Stimulated activated CD8-positive, alpha-beta memory T cell treated with anti-CD3 and anti-CD28 coated beads, Interleukin-15, amount 100 ng/mL, for 48 hours (primary cell): Measurements from ENCODE around the gene TLE2.

Experiments
- DNase-seq, 2 donors: peaks; one replicate each; pipeline ENCODE4 v3.0.0-alpha.2; 2020; ENCODE audit warnings: low read depth in 2 of 2

Gene TLE2

DNA sequence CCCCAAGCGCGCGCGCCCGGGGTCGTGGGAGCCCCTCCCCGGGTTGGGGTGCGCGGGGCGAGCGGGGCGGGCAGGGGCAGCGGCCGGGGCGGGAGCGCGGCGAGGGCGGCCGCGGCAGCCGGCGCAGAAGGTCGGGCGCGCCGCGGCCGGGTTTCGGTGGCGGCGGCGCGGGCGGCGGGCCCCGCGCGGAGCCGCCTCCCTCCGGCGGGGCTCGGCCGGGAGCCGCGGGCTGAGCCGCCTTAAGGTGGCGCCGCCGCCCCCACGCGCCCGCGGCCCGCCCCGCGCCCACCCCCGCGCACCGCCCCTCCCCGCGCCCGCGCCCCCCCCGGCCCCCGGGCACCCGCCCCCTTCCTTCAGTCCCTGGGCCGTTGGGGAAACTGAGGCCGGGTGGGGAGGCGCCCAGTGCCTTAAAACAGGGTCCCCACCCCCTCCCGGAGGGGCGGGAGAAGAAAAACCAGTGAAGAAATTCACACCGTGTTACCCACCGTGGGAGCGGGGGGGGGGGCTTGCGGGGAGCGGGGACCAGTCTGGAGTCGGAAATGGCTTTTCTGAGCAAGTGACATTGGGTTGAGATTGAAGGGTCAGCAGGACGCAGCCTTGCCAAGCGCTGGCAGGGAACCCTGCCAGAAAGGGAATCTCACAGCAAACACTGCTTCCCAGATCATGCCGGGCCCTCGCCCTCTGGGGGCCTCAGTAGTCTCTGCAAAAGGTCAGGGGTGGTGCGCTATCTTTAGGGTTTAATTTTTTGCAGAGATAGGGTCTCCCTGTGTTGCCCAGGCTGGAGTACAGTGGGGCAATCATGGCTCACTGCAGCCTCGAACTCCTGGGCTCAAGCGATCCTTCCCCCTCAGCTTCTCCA is at the start of gene TLE2:
Gene TLE2, minus strand, starts transcription at position 216 of the 859 bp plus-strand sequence. CDS start 376 bp downstream, outside the sequence.
- no peak for DNase-seq

DNA sequence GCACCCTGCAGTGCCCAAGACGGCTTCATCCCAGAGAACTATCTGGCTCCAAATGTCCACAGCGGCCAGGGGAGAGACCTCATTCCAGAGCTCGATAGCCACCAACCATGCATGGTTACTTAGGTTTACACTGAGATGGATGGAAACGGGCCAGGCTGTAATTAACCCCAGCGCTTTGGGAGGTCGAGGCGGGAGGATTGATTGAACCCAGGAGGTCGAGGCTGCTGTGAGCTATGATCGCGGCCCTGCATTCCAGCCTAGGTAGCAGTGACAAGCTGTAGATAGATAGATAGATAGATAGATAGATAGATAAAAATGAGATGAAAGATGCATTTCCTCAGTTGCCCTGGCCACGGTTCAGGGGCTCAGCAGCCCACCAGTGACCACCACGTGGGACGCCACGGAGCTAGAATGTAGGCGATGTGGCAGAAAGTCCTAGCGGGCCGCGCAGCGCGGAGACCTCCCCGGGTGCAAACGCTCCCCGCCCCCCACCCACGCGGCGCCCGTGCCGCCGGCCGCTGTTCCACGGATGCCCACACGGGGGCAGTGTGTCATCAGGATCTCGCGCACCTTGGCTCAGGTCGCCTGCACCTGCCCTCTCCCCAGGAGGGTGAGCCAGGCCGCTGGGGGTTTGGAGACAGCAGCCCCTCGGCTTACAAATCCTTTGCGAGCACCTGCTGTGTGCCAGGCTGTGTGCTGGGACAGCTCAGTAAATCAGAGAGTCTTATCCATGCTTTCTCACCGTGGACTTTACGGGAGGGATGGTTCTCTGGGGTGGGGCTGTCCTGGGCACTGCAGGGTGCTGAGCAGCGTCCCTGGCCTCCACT is 46.7 kb upstream of the TLE2 start:
- DNase-seq: peak; percentile 44 to 55

DNA sequence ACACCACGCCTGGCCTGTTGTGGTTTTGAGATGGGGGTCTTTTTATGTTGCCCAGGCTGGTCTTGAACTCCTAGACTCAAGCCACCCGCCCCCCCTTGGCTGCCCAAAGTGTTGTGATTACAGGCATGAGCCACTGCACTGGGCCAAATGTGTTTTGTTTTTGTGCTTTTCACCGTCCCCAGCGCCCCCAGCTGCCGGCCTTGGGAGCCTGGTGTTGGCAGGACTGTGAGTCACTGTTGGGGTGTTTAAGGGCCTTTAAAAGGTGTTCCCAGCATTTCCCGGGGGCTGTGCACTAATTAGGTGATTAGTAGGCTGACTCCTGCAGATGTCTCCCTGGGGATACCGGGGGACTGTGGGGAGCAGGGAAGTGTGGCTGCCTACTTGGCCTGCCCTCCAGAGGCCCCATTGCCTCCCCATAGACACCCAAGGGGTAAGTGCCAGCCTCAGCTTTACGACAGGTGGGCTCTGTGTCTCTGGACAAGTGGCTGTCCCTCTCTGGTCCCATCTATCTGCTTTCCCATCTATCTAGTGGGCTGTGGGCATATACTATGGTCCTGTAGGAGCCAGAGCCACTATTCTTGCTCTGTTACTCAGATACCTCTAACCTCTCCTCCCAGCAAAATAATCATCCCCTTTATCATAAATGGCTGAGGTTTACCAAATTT is 45.0 kb upstream of the TLE2 start:
- no peak for DNase-seq

DNA sequence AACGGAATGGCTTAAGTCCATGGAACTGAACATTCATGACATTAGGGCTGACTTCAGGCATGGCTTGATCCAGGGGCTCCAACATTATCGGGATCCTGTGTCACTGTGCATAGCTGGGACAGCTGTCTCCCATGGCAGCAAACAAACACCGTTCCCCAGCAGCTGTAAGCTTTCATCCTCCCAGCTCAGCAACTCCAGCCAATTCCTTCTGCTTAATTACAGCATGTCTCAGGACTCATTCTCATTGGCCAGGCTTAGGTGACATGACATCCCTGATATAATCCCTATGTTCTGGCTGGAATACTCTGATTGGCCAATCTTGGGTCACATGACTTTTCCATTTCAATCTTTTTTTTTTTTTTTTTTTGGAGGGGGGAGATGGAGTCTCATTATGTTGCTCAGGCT is 44.1 kb upstream of the TLE2 start:
- DNase-seq: no peak

DNA sequence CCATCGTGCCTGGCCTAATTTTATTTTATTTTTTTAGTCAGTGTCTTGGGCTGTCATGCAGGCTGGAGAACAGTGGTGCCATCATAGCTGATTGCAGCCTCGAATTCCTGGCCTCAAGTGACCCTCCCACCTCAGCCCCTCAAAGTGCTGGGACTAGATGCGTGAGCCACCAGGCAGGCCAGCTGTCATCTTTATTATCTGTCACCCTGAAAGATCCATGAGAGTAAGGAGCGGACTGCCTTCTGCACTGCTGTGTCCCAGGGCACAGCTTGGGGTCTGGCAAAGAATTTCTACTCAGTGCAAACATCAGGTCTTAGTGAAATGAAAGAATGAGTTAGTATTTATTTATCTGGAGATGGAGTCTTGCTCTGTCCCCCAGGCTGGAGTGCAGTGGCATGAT is 42.7 kb upstream of the TLE2 start:
- DNase-seq: no peak

DNA sequence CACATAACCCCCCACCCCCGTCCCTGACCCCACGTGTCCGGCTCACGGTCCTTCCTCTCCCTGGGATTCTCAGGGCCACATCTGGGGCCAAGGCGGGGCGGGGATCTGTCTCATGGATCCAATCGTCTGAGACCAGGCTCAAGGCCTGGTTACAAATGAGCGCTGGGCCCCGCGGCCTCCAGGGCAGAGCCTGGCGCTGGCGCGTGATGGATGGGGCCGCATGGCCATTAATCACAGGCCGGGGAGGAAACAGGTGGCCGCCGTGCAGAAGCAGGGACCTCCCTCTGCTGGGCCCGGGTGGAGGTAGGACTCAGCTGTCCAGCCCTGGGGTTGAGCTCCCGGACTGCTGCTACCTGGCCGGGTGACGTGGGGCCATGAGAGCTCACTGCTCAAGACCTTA is 39.0 kb upstream of the TLE2 start:
- DNase-seq: no peak

DNA sequence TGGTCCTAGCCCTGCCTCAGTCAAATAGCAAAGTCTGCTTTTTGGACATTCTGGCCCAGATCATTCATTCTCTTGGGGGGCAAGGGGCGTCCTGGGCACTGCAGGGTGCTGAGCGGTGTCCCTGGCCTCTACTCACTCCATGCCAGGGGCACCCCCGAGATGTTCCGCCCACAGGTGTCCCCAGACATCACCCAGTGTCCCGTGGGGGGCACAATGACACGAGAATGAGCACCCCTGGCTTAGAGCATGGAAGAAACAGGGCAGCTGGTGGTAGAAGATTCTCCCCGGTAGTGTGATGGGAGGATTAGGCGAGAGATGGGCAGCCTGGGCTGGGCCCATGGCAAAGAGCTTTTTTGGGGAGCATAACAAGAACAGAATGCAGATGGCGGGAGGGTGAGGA is 38.5 kb upstream of the TLE2 start:
- DNase-seq: no peak

DNA sequence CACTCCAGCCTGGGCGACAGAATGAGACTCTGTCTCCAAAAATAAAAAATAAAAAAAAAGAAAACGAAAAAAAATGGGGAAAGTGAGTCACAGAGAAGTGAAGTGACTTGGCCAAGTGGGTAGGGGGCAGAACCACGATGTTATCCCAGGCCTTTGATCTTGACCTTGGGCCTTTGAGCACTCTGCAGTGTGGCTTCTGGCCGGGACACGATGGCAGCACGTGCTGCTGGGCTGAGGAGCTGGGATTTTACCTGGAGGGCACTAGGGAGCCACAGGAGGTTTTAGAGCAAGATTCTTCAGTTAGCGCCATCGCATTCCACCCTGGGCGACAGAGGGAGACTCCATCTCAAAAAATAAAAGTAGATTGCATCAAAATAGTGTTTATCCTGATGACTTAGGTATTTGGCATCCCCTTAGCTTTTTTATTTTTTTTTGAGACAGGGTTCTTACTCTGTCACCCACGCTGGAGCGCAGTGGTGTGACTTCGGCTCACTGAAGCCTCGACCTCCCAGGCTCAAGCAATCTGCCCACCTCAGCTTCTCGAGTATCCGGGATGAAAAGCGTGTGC is 37.5 kb upstream of the TLE2 start:
- no peak for DNase-seq

DNA sequence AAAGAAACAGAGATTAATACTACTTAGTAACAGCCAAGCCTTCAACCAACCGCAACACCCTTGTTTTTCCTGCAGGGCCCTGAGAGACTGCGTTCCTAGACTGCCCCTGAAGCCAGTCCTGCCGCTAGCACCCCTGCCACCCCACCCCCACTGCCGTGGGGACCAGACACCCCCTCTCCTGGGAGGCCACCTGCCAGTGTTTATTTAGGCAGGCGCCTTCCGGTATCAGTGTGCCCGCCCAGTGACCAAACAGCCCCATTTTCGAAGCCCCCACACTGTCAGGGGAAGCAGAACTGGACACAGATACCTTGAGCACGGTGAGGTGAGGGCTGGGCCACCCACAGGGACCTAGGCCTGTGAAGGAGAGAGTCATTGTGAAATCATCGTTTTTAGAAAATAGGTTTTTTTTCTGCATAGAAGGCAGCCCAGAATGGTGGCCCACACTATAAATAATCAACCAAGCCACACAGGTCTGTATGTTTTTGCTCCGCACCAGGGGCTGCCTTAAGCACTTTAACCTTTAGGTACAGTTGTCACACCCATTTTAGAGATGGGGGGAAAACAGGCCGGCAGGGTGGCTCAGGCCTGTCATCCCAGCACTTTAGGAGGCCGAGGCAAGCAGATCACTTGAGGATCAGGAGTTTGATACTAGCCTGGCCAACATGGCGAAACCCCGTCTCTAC is 36.7 kb upstream of the TLE2 start:
- DNase-seq: no peak

DNA sequence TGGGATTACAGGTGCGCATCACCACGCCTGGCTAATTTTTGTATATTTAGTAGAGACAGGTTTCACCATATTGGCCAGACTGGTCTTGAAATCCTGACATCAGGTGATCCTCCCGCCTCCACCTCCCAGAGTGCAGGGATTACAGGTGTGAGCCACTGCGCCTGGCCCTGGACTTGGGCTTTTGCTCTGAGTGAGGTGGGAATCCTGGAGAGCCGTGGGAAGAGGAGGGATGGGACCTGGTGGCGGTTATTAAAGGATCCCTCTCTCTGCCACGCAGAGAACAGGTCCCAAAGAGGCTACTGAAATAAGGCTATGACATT is 34.9 kb upstream of the TLE2 start:
- DNase-seq: no peak

DNA sequence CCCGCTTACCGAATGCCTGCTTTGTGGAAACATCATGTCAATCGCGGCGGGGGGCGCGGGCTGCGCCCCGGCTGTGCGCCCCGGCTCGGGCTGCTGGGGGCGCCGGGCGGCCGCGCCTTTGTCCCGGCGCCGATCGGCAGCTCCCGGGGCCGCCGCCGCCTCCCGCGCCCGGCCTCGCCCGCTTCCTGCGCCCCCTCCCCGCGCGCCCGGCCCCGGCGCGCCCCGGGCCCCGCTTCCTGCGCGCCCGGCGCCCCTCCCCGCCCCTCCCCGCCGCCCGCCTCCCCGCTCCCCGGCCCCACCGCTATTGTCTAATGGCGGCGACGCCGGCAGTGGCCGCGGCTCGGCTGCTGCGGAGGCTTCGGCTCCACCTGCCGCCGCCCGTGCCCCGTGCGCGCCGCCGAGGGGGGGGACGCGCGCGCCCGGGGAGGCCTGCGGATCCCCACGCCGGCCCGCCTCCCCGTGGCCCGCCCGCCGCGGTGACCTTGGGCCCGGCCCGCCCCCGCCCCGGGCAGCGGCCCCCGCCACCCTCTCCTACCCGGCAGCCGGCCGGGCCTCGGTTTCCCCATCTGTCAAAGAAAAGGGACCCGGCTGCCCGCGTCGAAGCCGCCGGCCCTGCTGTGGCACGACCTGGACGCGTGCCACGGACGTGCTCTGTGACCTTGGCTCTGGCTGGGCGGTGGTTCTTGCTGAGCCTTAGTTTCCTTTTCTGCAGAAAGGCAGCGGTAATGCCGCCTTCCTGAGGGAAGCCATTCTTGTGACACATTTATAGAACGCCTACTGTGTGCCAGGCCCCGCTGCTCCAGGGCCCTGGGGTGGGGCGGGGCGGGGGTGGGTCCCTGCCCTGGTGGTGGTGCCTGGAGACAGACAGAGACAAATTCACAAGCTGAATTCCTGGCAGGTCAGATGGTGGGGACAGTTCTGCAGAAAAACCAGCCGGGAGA is 33.4 kb upstream of the TLE2 start, which contains the start of gene TLE5:
Gene TLE5, minus strand, starts transcription at position 331 of the 941 bp plus-strand sequence. Its CDS starts 295 bp downstream, at position 36.
- peak; percentile 56 to 57 for DNase-seq

DNA sequence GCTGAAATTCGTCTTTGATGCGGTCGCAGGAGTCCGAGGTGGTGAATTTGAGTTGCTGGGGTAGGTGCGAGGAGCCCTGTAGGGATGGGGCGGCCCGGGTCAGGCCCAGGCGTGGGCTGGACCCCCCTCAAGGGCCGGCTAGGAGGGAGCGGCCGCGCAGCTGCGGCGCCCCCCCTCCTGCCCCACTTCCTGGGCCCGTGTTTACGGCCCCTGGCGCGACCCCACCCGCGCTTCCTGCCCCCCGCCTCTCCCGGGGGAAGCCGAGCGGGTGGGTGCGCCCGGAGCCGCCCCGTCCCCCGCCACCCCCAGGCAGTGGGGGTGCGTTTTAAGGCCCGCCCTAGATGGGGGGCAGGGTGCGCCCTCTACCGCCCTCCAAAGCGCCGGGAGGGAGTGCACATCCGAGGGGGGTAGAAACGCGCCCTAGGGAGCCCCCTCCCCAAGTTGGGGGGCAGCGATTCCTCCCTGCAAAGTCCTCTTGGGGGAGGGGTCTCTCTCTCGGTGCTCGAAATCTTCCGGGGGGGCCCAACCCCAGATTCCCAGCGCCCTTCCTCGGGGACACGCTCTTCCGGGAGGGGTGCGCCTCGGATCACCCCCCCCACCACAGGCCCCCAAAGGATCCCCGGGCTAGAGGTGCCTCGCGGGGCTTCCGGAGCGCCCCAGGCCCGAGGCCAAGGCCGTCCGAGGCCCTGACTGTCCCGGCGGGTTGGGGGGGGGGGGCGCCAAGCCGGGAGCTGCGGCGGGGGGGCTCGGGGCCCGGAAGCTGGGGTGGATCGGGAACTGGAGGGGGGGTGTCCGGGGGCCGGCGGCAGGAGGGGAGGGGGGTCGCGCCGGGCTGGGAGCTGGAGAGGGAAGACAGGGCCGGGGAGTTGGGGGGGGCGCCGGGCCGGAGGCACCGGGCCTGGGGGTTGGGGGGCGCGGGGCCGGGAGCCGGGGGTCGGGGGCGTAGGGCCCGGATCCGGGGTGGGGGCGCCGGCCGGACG is 32.4 kb upstream of the TLE2 start:
- DNase-seq: peak; percentile 36 to 38

DNA sequence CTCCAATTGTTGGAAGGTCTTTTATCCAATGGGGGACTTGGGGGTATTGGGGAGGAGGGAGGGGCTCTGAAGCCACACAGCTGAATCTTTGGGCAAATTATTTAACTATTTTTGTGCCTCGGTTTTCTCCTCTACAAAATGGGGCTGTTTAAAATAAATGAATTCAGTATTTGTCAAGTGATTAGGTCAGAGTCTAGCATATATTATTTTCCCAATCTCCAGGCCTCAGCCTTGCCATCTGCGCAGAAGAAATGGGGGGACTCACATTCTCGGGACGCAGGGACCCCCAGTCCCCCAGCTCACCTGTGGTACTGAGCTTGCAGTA is 31.7 kb upstream of the TLE2 start:
- DNase-seq: no peak

DNA sequence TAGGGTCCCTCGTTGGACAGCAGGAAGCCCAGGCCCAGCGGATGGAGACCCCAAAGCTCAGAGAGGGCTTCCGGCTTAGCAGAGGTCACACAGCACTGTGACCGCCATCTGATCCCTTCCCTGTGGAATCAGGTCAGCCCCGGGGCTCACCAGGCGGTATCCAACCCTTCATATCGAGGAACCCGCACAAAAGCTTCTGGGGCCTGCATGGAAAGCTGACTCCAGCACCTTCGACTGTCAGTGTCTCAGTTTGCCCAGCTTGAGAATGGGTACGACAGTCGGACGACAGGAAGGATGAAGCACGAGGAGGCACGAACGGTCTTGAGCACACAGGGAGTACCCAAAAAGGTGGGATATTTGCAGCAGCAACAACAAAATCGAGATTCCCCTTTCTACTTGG is 30.6 kb upstream of the TLE2 start:
- DNase-seq: no peak

DNA sequence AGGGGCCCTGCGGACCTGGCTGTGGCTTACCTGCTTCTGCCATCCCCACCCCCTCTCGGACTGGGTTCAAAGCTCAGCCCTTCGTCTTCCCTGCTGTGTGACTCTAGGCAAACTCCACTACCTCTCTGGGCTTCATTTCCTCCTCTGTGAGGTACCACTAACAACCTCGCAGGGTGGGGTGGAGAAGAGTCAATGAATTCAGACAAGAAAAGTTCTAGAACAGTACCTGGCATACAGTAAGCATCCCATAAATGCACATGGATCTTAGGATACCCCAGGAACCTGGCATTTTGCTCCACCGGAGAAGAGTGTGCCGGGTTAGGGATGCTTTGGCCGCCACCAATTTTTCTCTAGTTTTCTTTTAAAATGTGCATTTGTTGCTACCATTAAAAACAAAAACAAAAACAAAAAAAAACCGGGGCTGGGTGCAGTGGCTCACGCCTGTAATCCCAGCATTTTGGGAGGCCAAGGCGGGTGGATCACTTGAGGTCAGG is 29.8 kb upstream of the TLE2 start:
- no peak for DNase-seq

DNA sequence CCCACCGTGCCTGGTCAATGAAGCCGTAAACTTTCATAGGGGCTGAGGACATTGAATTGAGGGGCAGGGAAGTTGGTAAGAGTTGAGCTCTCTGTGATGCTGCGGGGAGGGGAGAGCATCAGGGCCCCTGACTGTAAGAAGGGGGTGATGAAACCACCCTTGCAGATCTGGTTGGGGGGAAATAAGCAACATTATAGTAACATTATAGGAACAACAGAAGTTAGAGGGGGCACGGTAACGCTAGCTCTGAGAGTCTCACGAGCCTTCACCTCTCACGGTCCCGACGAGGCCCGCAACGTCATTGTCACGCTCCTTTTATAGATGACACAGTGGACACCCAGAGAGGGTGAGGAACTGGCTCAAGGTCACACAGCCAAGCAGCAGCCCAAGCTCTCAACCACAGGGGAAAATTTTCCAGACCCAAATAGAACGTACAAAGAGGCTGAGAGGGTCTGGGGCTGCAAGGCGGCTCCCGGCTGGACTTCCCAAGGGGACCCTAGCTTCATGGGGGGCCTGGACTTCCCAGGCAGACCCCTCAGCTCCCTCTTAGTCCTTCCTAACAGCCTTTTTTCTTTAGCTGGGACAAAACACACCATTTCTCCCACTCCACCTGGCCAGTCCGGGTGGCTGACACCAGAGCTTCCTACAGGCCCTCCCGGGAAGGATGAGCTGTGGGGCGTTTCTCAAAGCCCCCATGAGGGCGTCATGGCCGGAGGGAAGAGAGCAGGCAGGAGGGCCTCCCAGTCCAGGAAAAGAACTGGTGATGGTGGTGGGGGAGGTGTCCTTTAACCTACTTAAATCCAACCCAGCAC is 29.1 kb upstream of the TLE2 start:
- DNase-seq: no peak

DNA sequence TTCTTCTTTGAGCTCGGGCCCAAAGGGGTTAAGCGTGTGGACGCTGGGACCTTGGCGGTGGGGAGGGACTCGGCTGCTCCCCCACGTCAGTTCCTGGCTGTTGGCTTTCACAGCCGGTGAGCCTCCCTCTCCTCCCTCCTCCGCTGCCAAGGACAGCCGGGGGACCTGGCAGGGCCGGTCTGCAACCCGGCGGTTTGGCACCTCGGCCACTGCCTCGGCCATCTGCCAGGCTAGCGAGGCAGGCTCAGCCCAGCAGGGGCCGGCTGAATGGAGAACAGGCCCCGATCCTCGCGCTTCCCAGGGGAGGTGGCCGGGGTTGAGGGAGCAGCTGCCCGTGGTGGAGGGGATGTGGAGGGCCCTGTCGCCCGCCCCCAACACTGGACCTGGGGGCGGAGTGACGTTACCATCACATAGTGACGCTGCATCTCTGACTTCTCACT is 28.2 kb upstream of the TLE2 start:
- no peak for DNase-seq

DNA sequence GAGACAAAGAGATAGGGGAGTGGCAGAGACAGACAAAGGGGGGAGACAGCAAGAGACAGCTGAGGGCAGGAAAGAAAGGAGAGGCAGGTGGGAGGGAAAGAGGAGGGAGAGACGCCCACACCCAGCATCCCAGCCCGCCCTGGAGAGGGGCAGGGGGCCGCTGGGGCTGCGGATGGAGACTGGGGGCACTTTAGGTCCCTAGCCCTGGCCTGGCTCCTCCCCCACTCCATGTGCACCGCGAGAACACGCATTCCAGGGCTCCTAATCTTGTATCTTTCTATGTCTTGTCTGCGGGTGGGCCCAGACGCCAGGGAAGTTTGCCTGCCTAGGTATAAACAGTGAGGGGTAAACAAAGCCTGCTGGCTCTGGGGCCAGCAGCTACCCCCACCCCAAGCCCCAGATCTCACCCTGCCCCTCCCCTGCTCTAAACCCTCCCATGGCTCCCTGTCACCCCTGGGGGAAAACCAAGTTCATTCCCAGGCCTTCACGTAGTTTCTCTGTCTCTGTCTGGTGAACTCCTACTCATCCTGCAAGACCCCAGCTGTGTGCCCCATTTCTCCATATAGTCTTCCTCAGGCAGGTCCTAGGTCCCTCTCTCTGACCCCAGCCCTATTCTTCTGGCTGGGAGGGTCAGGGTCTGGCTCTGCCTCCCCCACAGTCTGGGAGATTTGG is 27.5 kb upstream of the TLE2 start:
- DNase-seq: no peak
